ENCODE results near the gene ADRA2C.

GRCh38 chr4:3787489-3788365 is 21.5 kb downstream of the ADRA2C start:
- no peak for TF ChIP-seq CTCF (conservative IDR thresholded peaks at IDR 0.05; ENCODE audit: low read length)
- no peak for TF ChIP-seq EZH2phosphoT487 (IDR thresholded peaks at IDR 0.05; ENCODE audit: borderline replicate concordance, low read depth, low read length)

All from OCI-LY7 (cell line).